GM18520 (cell line): ENCODE results near the gene MINK1.
"Not testable (repeated sequence)": the region's sequence is repeated elsewhere in the genome, so short reads cannot be mapped to it uniquely, and the experiment has no call there.

ENCODE experiments used
- ATAC-seq: cut with Tn5 transposase; IDR thresholded peaks from one replicate; pipeline ENCODE4 v1.9.1; 2021; ENCODE audit not compliant: unreplicated experiment

Gene MINK1

DNA sequence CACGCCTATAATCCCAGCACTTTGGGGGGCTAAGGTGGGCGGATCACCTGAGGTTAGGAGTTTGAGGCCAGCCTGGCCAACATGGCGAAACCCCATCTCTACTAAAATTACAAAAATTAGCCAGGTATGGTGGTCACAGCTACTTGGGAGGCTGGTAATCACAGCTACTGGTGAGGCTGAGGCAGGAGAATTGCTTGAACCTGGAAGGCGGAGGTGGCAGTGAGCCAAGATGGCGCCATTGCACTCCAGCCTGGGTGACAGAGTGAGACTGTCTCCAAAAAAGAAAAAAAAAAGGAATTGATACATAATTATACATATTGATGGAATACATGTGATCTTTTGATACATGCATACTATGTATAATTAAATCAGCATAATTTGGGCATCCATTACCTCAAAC, 34.4 kb downstream of the MINK1 start:
- not testable (repeated sequence) for ATAC-seq

DNA sequence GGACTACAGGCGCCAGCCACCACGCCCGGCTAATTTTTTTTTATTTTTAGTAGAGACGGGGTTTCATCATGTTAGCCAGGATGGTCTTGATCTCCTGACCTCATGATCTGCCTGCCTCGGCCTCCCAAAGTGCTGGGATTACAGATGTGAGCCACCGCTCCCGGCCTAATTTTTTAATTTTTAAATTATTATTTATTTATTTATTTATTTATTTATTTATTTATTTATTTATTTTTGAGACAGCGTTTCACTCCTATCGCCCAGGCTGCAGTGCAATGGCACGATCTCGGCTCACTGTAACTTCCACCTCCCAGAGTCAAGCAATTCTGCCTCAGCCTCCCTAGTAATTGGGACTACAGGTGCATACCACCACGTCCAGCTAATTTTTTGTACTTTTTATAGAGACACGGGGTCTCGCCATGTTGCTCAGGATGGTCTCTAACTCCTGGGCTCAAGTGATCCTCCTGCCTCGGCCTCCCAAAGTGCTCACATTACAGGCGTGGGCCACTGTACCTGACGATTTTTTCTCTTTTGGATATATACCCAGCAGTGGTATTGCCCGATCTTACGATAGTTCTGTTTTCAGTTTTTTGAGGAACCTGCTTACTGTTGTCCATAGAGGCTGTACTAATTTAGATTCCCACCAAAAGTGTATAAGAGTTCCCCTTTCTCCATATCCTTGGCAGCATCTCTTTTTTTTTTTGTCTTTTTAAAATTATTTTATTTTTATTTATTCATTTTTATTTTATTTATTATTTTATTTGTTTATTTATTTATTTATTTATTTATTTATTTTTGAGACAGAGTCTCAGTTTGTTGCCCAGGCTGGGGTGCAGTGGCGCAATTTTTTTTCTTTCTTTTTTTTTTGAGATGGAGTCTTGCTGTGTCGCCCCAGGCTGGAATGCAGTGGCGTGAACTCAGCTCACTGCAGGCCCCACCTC, 36.2 kb downstream of the MINK1 start:
- ATAC-seq = not testable (repeated sequence)

DNA sequence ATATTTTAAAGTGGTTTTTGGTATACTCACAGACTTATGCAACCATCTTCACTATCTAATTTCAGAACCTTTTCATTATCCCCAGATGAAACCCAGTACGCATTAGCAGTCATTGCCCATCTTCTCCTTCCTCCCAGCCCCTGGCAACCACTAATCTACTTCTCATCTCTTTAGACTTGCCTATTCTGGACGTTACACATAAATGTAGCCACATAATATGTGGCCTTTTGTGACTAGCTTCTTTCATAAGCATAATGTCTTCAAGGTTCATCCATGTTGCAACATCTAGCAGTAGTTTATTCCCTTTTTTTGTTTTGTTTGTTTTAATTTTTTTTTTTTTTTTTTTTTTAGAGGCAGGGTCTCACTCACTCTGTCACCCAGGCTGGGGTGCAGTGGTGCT, 37.7 kb downstream of the MINK1 start:
- ATAC-seq = no peak

DNA sequence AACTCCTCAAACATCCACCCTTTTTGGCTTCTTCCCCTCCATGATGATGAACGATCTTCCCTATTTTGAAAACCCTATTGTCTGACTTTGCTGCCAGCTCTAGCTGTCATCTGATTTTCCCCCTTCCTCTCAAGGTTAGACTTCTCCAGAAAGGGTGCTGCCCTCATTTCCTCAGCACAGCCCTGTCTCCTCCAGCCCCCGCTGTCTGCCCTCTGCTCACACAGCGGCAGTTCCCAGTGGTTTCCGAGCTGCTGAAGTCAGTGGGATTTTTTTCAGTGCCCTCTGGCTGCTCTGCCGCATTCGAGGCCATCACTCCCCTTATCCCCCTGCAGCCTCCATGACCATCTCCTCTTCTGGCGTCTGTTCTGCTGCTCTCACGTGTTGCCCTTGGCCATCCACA, 39.6 kb downstream of the MINK1 start:
- no peak for ATAC-seq

DNA sequence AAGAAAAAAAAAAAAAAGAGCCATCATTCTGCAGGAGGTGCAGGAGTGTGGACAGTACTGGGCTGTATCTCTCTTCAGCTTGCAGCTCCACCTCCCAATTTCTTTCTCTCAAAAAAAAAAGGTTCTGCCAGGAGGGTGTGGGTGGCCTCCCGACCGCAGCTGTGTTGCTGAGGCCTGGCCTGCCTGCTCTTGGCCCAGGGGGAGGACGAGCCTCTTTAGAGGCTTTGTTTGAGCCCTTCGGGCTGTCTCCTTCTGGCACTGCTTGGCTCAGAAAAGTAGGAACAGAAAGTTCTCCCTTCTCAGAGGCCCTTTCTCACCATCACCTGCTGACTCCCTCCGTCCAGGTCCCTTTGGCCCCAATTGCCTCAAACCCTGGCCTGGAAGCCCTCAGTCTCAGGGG, 43.9 kb downstream of the MINK1 start:
- ATAC-seq = no peak

DNA sequence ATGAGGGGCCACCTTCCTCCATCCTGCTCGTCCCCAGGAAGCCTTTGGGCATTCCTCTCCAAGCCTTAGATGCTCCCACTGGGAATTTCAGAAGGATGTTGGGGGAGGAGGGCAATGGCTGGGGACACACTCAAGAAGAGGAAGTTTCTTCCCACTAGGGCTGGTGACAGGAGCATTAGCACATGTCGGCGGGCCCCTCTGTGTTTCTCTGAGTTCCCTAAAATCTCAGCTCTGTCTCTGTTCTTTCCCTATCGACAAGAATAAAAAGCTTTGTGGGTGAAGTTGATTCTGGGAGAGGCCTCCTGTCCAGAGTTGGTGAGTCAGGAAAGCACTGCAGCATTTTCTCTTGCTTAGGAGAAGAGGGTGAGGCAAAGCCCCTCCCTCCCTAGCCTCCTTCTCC, 46.5 kb downstream of the MINK1 start:
- no peak for ATAC-seq

DNA sequence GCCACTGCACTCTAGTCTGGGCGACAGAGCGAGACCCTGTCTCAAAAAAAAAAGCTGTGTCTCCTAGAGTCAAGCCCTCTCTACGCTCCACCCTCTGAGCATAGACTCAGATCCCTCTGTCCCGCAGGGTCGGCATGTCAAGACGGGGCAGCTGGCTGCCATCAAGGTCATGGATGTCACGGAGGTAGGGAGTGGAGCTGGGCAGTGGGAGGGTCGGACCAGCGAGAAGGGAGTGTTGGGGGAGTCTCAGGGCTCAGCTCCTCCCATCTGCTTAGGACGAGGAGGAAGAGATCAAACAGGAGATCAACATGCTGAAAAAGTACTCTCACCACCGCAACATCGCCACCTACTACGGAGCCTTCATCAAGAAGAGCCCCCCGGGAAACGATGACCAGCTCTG, 47.7 kb downstream of the MINK1 start:
- ATAC-seq = no peak

DNA sequence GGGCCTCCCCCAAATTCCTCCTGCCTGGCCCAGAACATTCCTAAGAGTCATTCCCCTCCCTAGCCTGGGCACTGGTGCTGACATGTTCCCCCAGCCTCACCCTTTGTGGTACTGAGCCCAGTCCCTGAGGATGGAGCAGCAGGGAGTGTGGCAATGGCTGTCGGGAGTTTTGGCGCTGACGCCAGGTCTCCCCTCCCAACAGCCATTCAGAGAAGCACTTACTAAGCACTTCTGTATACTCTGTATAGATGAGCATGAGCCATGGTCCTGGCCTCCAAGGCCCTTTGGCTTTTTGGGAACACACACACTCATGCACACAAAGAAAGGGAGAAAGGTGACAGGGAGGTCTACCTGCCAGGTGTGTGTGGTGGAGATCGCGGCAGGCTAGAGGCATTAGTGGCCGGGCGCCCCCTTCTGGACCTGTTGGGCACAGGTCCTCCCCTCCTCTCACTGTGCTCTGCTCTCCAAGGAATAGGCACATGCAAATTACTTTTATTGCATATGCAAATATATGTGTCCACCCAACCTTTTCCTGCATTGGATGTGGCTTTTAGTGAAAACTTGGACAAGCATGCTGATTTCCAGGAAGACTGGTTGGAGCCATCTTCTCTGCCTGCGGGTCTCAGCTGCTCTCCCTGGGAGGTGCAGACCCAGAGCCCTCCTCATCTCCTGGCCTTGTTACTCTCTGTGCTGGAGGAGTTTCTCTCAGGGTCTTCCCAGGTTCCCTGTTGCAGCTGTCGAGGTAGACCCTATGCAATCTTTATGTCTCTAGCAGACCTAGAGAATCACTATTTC, 48.8 kb downstream of the MINK1 start:
- ATAC-seq = no peak

DNA sequence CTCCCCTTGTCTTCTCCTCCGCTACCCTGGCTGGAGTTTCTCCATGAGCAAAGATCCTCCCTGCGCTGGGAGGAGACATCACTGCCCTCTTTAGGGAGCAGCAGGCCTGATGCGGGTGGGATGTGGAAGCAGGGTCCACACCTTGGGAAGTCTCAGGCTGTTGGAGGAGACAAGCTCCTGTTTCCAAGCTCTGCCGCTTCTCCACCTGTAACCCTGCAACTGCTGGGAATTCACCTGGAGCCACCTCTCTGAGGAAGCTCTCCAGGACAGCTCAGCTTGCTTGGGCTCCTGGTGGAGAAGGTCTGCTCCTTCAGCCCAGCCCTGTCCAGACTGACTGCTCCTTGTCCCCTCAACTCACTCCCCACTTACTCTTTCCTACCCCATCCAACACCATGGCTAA, 51.3 kb downstream of the MINK1 start:
- no peak for ATAC-seq

DNA sequence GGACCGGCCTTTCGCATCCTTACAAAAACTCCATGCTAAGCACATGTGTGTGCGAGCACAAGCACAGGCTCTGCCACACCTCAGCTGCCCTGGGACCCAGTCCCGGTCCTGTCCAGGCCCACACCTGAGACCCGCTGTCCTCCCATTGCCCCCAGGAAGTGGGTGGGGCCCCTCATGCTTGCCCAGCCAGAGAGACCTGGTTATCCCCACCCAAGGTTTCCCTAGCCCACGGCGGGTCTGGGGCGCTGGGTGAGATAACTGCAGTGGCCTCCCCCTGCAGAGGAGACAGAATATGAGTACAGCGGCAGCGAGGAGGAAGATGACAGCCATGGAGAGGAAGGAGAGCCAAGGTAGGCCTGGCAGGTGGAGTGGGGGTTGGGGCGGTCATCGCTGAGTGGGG, 53.7 kb downstream of the MINK1 start:
- ATAC-seq = no peak

DNA sequence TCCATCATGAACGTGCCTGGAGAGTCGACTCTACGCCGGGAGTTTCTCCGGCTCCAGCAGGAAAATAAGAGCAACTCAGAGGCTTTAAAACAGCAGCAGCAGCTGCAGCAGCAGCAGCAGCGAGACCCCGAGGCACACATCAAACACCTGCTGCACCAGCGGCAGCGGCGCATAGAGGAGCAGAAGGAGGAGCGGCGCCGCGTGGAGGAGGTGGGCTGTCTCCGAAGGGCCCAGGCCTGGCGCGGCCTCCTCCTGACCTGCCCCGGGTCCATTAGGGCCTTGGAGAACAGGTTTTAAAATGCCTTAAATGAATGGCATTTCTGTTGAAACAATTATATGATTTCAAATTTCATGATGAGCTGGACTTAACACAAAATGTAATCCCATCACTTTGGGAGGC, 54.4 kb downstream of the MINK1 start:
- ATAC-seq = no peak

DNA sequence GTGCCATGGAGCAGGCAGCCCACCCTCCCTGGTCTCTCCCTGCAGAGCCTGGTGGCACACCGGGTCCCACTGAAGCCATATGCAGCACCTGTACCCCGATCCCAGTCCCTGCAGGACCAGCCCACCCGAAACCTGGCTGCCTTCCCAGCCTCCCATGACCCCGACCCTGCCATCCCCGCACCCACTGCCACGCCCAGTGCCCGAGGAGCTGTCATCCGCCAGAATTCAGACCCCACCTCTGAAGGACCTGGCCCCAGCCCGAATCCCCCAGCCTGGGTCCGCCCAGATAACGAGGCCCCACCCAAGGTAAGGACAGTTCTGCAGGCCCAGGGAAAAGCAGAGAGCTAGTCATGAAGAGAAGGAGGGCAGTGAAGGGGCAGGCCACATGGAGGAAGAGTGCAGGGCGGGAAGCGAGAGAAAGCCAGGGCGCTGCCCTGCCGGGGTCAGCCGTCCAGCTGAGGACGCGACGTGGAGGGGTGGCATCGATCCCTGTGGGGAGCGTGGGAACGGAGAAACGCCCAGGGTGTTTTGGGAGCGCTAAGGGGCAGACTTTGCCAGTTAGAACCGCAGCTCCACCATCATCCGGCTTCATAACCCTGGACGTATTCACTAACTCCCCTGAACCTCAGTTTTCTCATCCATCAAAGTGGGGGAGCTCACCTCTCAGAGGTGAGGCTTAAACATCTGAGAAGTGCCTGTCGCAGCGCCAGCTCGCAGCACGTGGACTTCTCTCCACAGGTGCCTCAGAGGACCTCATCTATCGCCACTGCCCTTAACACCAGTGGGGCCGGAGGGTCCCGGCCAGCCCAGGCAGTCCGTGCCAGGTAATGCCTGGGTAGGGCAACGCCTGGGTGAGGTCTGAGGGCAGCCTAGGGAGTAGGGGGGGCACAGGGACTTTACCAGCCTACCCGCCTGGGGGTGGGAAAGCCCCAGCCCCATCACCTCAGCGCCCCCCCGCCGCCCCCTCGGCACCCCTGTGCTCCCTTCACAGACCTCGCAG, 58.6 kb downstream of the MINK1 start:
- ATAC-seq = no peak

DNA sequence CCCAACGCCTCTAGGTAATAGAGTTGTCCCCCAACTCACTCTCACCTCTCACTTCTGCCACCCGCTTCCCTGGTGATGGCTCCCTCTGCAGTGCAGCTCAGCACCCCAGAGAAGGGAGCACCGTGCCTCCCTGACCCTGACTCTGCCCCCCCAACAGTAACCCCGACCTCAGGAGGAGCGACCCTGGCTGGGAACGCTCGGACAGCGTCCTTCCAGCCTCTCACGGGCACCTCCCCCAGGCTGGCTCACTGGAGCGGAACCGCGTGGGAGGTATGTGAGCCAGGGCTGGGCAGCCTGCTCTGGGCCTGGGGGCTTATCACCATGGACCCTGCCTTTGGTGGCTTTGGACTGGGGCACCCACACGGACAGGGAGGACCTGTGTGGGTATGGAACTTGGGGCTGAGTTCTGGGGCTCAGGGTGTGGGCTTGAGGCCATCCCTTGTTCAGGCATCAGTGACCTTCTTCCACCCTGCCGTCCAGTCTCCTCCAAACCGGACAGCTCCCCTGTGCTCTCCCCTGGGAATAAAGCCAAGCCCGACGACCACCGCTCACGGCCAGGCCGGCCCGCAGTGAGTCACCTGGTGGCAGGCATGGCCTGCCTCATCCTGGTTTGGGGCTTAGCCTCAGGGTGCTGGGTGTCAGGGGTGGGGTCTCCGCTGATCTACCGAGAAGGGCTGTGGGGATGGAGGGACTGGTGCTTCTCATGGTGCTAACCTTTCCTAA, 59.5 kb downstream of the MINK1 start:
- no peak for ATAC-seq

DNA sequence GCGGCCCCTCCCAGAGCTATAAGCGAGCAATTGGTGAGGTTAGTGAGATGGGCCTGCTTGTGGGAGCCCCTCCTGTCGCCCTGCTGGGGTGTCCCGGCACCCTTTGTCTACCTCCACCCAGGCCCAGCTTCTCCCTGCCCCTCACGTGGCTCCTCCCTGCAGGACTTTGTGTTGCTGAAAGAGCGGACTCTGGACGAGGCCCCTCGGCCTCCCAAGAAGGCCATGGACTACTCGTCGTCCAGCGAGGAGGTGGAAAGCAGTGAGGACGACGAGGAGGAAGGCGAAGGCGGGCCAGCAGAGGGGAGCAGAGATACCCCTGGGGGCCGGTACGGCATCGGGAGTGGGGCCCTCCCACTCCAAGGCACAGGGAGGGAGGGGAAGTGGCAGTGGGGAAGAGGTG, 60.1 kb downstream of the MINK1 start:
- ATAC-seq = no peak

DNA sequence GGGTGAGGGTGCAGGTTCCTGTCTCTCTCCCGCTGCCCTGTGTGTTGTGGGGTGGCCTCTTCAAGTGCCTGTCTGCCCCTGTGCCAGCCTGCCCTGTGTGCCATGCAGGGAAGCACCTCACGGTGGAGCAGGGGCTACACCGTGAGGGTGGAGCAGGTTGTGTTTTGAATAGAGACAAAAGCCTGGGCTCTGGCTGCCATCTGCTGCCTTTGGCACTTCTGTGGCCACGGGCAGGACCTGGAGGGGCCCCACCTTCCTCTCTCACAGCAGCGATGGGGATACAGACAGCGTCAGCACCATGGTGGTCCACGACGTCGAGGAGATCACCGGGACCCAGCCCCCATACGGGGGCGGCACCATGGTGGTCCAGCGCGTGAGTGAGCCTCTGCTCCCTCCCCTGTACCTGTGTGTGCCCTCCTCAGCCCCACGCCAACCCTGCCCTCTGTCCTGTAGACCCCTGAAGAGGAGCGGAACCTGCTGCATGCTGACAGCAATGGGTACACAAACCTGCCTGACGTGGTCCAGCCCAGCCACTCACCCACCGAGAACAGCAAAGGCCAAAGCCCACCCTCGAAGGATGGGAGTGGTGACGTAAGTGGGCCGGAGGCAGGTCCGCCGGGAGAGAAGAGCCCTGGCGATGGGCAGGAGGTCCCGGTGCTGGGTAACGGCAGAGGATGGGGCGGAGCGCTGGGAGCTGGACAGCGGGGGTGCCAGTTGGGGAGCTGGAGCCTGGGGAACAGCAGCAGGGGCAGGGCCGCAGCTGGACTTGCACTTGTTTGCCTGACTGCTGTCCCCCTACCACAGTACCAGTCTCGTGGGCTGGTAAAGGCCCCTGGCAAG, 60.8 kb downstream of the MINK1 start:
- ATAC-seq = no peak

DNA sequence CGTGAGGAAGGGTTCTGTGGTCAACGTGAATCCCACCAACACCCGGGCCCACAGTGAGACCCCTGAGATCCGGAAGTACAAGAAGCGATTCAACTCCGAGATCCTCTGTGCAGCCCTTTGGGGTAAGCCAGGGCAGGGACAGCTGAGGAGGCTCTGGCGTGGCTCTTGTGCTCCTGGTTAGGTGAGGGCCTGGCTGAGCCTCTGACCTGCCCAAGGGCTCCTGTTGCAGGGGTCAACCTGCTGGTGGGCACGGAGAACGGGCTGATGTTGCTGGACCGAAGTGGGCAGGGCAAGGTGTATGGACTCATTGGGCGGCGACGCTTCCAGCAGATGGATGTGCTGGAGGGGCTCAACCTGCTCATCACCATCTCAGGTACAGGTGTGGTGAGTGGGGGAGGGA, 62.0 kb downstream of the MINK1 start:
- no peak for ATAC-seq

DNA sequence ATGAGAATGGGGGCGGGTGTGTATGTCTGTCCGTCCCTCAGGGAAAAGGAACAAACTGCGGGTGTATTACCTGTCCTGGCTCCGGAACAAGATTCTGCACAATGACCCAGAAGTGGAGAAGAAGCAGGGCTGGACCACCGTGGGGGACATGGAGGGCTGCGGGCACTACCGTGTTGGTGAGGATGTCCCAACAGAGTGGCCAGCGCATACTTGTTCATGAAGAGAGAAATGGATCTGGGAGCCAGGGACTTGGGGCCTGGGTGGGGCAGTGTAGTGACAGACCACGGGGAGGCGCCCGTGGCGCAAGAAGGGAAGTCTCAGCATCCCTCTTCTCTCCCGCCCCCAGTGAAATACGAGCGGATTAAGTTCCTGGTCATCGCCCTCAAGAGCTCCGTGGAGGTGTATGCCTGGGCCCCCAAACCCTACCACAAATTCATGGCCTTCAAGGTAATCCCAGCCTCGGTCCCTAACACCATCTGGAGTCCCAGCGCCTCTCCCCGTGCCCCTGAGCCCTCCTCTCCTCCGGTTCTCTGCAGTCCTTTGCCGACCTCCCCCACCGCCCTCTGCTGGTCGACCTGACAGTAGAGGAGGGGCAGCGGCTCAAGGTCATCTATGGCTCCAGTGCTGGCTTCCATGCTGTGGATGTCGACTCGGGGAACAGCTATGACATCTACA, 62.7 kb downstream of the MINK1 start:
- no peak for ATAC-seq

DNA sequence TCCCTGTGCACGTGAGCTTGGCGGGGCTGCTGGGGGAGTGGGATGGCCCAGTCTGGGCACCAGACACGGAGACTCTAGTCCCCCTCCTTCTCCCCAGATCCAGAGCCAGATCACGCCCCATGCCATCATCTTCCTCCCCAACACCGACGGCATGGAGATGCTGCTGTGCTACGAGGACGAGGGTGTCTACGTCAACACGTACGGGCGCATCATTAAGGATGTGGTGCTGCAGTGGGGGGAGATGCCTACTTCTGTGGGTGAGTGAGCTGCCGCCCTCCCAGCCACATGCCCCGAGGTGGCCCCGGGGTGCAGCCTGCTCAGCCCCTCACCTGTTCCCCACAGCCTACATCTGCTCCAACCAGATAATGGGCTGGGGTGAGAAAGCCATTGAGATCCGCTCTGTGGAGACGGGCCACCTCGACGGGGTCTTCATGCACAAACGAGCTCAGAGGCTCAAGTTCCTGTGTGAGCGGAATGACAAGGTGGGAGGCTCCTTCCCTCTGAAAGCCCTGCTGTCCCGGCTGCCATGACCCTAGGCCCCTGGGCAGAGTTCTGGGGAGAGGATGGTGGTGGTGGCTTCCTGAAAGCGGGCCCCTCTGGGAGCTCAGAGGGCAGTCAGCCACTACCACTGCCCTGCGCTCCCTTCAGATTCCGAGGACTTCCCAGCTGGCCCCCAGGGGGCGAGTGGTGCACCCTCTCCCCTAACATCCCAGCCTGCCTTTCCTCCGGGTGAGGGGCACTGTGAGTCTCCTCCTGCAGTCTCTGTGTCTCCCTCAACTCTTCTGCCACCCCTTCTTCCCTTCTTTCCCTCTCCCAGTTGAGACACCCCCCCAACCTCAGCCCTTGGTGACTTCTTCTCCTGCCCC, 63.4 kb downstream of the MINK1 start:
- ATAC-seq = no peak
